HT1080 (cell line): ENCODE data around the gene TNFRSF1B. TPM values are rescaled to one million over a fixed set of nuclear protein-coding genes. Genes with fewer than 3 reads are reported as not detected.

ENCODE experiments used
- small RNA-seq: library from RNA; depleted of rRNA; stranded (forward); fragments of <200 nt; gene quantifications from one replicate; pipeline ENCODE3, GENCODE V24; 2014
- total RNA-seq: library from RNA; depleted of rRNA; stranded (reverse); fragments of >200 nt; shearing (Covaris generic); gene quantifications from 2 replicates; pipeline ENCODE4 v1.2.3, GENCODE V29; 2014; rRNA removed

The TNFRSF1B gene
- total RNA-seq, 1 experiment from 2014 or later, result 0.16 TPM

Small RNA genes lying within 50 kb of the gene (small RNA-seq; reads per million reads assigned to genes)
- not detected for gene MIR4632
- not detected for gene RF00156

Other genes with a start within 250 kb of the TNFRSF1B start
- 62.1 and 78.4 TPM in 2 replicates for gene KIAA2013, start 240.6 kb upstream of the TNFRSF1B start, total RNA-seq
- 66.4 and 72.4 TPM in 2 replicates for gene PLOD1, start 232.3 kb upstream of the TNFRSF1B start, total RNA-seq
- 76.2 and 78.2 TPM in 2 replicates for gene MFN2, start 186.5 kb upstream of the TNFRSF1B start, total RNA-seq
- 30.4 and 34.2 TPM in 2 replicates for gene MIIP, start 147.5 kb upstream of the TNFRSF1B start, total RNA-seq
- 6.1 and 7.7 TPM in 2 replicates for gene TNFRSF8, start 103.7 kb upstream of the TNFRSF1B start, total RNA-seq
- 11.1 and 12.7 TPM in 2 replicates for gene VPS13D, start 63.0 kb downstream of the TNFRSF1B start, total RNA-seq